ENCODE results near the gene EDC3. TPM values are rescaled to one million over a fixed set of nuclear protein-coding genes. Genes with fewer than 3 reads are reported as not detected.

Gene EDC3, protein sequence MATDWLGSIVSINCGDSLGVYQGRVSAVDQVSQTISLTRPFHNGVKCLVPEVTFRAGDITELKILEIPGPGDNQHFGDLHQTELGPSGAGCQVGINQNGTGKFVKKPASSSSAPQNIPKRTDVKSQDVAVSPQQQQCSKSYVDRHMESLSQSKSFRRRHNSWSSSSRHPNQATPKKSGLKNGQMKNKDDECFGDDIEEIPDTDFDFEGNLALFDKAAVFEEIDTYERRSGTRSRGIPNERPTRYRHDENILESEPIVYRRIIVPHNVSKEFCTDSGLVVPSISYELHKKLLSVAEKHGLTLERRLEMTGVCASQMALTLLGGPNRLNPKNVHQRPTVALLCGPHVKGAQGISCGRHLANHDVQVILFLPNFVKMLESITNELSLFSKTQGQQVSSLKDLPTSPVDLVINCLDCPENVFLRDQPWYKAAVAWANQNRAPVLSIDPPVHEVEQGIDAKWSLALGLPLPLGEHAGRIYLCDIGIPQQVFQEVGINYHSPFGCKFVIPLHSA
- total RNA-seq (2022; extraction: Qiagen RNA extraction; ENCODE audit: low read depth): 17.9 to 22.5 TPM (median 20.1 TPM) in 5 replicates

DNA sequence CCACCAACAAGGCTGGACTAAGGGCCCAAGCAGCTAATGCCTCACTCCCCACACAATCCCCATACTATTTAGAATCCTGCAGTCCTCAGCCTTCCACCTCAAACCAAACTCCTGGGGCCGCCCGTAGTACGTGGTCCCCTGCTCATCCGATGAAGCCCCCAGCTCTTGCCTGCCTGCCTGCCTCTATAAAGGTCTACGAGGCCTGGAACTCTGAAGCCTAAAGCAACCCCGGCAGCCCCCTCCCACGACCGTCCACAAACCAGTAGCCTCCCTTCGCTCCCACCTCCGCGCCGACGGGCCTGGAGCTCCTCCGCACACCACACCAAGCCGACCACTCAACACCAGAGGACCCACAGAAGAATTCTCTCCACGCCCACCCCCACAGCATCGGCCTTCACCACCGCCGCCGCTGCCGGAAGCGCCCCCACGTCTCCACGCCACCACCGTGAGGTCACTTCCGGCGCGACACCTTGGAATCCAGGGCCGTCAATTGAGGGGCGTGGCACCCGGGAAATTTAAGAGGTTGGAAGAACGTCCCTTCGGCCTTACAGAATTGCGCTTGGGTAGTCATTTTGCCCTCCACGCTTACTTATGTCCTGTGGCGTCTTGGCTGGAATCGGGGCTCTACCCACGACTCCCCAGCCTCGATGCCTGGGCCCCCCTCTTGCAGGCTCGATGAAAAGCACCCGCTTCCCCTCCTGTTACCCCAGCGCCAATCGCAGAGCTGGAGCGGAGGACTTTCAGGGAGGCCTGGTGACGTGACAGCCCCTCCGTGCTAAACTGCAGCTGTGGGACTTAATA lies at the start of gene EDC3:
Gene EDC3, minus strand, starts transcription at position 428 of the 801 bp plus-strand sequence. CDS start 20,900 bp downstream, outside the sequence.

DNA sequence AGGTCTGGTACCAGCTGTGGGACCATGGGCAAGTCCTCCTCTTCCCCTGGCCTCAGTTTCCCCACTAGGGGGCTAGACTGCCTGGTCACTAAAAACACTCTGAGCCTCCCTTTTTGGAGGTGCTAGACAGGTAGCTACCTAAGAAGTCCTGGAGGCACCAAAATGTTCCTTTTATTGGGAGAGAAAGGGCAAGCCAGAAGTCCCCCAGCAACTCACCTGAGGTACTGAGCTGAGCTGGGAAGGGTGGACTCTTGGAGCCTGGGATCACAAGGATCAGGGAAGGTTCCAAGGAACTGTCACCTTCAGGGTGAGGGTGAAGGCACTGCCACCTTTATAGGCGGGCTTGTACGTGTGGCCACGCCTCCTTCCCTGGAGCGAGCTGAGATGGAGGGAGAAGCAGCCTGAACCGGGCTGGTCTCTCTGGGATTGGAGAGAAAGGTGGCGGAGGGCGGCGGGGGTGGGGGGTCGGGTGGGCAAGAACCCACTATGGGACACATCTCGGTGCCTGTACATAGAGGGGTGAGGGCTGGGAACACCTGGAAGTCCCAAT lies 29.5 kb upstream of the EDC3 start, which contains the start of gene CYP1A1:
Gene CYP1A1, minus strand, starts transcription at position 304 of the 550 bp plus-strand sequence. CDS start 2,431 bp downstream, outside the sequence.

DNA sequence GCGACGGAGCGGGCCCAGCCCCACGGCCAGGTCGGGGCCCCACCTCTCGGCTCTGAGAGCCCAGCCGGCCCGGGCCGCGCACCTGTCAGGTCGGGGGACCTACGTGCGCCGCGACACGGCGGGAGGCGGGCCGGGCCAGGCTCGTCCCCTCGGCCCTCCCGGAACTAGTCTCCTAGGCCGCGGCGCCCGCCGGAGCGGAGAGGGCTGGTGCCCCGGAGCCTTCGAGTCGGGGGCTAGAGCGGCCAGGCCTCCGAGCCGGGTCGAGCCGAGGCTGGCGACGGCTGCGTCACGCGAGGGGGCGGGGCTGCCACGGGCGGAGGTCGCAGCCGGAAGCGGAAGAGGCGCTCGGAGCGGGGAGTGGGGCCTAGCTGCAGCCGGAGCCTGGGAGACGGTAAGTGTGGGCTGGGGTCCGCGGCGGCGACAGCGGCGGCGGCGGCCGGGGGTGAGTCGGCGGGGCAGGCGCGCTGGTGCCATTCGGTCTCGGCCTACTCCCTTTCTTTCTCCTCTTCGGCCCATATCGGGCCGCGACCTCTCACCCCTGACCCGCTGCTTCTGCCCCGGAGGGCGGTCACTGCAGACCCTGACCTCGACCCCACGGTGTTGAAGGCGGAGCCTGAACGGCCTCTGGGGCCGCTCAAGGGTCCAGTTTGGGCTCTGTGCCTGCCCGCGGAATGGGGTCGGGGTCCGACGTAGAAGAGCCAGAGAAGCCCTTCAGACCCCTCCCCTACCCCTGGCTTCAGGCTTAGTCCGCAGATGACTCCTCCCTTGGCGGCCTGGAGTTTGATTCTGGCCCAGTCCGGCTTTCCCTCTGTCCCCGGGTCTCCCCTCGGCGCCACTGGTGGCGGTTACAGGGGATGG lies 80.1 kb downstream of the EDC3 start, which contains the start of gene CLK3:
Gene CLK3, plus strand, starts transcription at position 329 of the 858 bp plus-strand sequence. CDS start 3,361 bp downstream, outside the sequence.

Other genes with a start within 250 kb of the EDC3 start
- 38.8 to 45.0 TPM (median 42.4 TPM) in 5 replicates for gene UBL7, start 234.9 kb downstream of the EDC3 start, total RNA-seq (2022; extraction: Qiagen RNA extraction; ENCODE audit: low read depth)
- 3.2 to 4.5 TPM (median 3.8 TPM) in 5 replicates for gene ARID3B, start 154.8 kb downstream of the EDC3 start, total RNA-seq (2022; extraction: Qiagen RNA extraction; ENCODE audit: low read depth)
- 35.2 to 40.6 TPM (median 36.7 TPM) in 5 replicates for gene CLK3, start 80.2 kb downstream of the EDC3 start, total RNA-seq (2022; extraction: Qiagen RNA extraction; ENCODE audit: low read depth)
- gene CYP1A1, start 29.5 kb upstream of the EDC3 start, total RNA-seq (2022; extraction: Qiagen RNA extraction; ENCODE audit: low read depth): 1.4 to 2.1 TPM (median 1.8 TPM) in 5 replicates
- not detected in 5 replicates for gene CYP1A2, start 52.8 kb upstream of the EDC3 start, total RNA-seq (2022; extraction: Qiagen RNA extraction; ENCODE audit: low read depth)
- gene CSK, start 86.1 kb upstream of the EDC3 start, total RNA-seq (2022; extraction: Qiagen RNA extraction; ENCODE audit: low read depth): 47.1 to 73.2 TPM (median 65.0 TPM) in 5 replicates
- not detected in 5 replicates for gene LMAN1L, start 116.8 kb upstream of the EDC3 start, total RNA-seq (2022; extraction: Qiagen RNA extraction; ENCODE audit: low read depth)
- 0.07 TPM in 1 of 5 replicates, not detected in the others for gene CPLX3, start 130.6 kb upstream of the EDC3 start, total RNA-seq (2022; extraction: Qiagen RNA extraction; ENCODE audit: low read depth)
- 22.1 to 39.8 TPM (median 34.1 TPM) in 5 replicates for gene ULK3, start 147.1 kb upstream of the EDC3 start, total RNA-seq (2022; extraction: Qiagen RNA extraction; ENCODE audit: low read depth)
- 48.5 to 73.4 TPM (median 68.1 TPM) in 5 replicates for gene SCAMP2, start 177.3 kb upstream of the EDC3 start, total RNA-seq (2022; extraction: Qiagen RNA extraction; ENCODE audit: low read depth)
- gene MPI, start 194.0 kb upstream of the EDC3 start, total RNA-seq (2022; extraction: Qiagen RNA extraction; ENCODE audit: low read depth): 28.1 to 34.6 TPM (median 31.0 TPM) in 5 replicates
- 30.5 to 42.8 TPM (median 38.0 TPM) in 5 replicates for gene FAM219B, start 210.8 kb upstream of the EDC3 start, total RNA-seq (2022; extraction: Qiagen RNA extraction; ENCODE audit: low read depth)
- gene COX5A, start 242.0 kb upstream of the EDC3 start, total RNA-seq (2022; extraction: Qiagen RNA extraction; ENCODE audit: low read depth): 535 to 602 TPM (median 542 TPM) in 5 replicates

Measured in A549 treated with ZK216348 at 1 μM for 4 hours (cell line).